A673 (cell line): ENCODE measurements around the gene TRIM14. TPM values are rescaled to one million over a fixed set of nuclear protein-coding genes. Genes with fewer than 3 reads are reported as not detected.
"Not testable (repeated sequence)": the region's sequence is repeated elsewhere in the genome, so short reads cannot be mapped to it uniquely, and the experiment has no call there.

Experiments
- BruUV-seq: library from RNA; stranded (reverse); fragments of 400-500 nt; replicated peaks from 2 replicates; lab custom pipeline; 2021; lab: Mats Ljungman, UMichigan
- CTCF ChIA-PET: fragments of 300-600 bp; sonication (Branson Sonifier 250); formaldehyde crosslinking; loops from one replicate; lab custom pipeline; 2022; ENCODE audit warnings: antibody characterized with exemption; lab: Charles Lee
- POLR2A ChIA-PET: fragments of 300-600 bp; sonication (Branson Sonifier 250); formaldehyde crosslinking; loops from one replicate; lab custom pipeline; 2022; ENCODE audit warnings: antibody characterized with exemption; ENCODE audit not compliant: low non-redundant PET; lab: Charles Lee
- DNase-seq: peaks from one replicate; pipeline ENCODE4 v3.0.0-alpha.2; 2015; ENCODE audit warnings: low spot score
- H3K27ac ChIP-seq: fragments of 200-600 bp; sonication (generic); 2 replicates; pipeline ENCODE4 v1.5.1; 2016; ENCODE audit warnings: mixed run types, low read depth, mild to moderate bottlenecking, mixed read lengths, antibody characterized with exemption, low read length; ENCODE audit not compliant: poor library complexity, severe bottlenecking
- H3K27me3 ChIP-seq: fragments of 200-600 bp; sonication (generic); replicated peaks from 2 replicates; pipeline ENCODE4 v1.6.1; 2017; ENCODE audit warnings: mixed run types, low read depth, mild to moderate bottlenecking, mixed read lengths, antibody characterized with exemption, low read length; ENCODE audit not compliant: insufficient read depth, poor library complexity
- H3K36me3 ChIP-seq: fragments of 200-600 bp; sonication (generic); 2 replicates; pipeline ENCODE4 v1.6.1; 2016; ENCODE audit warnings: mixed run types, mild to moderate bottlenecking, mixed read lengths, antibody characterized with exemption, low read length; ENCODE audit not compliant: insufficient read depth, poor library complexity, severe bottlenecking
- H3K4me1 ChIP-seq: fragments of 200-600 bp; sonication (generic); 2 replicates; pipeline ENCODE4 v1.6.1; 2017; ENCODE audit warnings: mixed run types, mild to moderate bottlenecking, mixed read lengths, antibody characterized with exemption, low read length; ENCODE audit not compliant: insufficient read depth, poor library complexity, severe bottlenecking
- H3K4me3 ChIP-seq: fragments of 200-600 bp; sonication (generic); 2 replicates; pipeline ENCODE4 v1.5.1; 2016; ENCODE audit warnings: low read depth, mixed run types, mild to moderate bottlenecking, mixed read lengths, low read length; ENCODE audit not compliant: poor library complexity, severe bottlenecking
- H3K9me3 ChIP-seq: fragments of 200-600 bp; sonication (generic); 2 replicates; pipeline ENCODE4 v1.6.1; 2016; ENCODE audit warnings: mixed run types, low read depth, mild to moderate bottlenecking, mixed read lengths, antibody characterized with exemption, low read length; ENCODE audit not compliant: poor library complexity, severe bottlenecking
- EZH2 ChIP-seq: fragments of 200-600 bp; sonication (generic); IDR thresholded peaks from 2 replicates; pipeline ENCODE4 v1.6.1; 2017; ENCODE audit warnings: borderline replicate concordance, low read depth, mild to moderate bottlenecking, mixed read lengths, antibody characterized with exemption, low read length; ENCODE audit not compliant: poor library complexity, severe bottlenecking
- intact Hi-C: fragments of 100-400 bp; cut with micrococcal nuclease; formaldehyde crosslinking; loops from one replicate; pipeline ENCODE4 v1.10.0; 2022; ENCODE audit not compliant: unreplicated experiment
- total RNA-seq: library from RNA; stranded (reverse); gene quantifications from 2 replicates; pipeline ENCODE4 v1.2.3, GENCODE V29; 2021
- TF ChIP-seq, protein P1 (sequence below): fragments of 300-800, 200-600 bp; sonication (generic); conservative IDR thresholded peaks from 2 replicates; pipeline ENCODE4 v1.5.1; 2017; ENCODE audit warnings: low read depth, mild to moderate bottlenecking, antibody characterized with exemption, low read length, moderate library complexity, mixed read lengths

The TRIM14 gene
- total RNA-seq, 1 experiment from 2014 or later = 3.8 TPM

DNA sequence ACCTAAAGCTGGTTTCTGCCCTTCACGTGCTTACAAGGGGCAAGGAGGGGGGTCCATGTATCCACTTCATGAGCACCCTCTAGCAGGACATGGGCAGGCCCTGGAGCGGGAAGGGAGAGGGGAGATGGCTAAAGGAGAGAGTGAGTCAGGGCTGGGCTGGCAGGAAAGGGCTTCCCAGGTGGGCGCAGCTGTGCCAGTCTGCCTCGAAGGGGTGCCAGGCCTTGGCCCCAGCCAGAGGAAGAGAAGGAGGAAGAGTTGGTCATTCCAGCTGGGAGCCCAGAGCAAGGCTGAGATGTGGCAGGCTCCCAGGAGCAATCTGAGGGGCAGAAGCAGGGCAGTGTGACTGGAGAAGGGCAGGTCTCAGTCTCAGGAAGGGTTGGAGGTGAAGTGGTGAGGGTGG, 24.7 kb downstream of the TRIM14 start:
- no peak overlapping the region for H3K27ac ChIP-seq
- TF ChIP-seq, protein P1, sequence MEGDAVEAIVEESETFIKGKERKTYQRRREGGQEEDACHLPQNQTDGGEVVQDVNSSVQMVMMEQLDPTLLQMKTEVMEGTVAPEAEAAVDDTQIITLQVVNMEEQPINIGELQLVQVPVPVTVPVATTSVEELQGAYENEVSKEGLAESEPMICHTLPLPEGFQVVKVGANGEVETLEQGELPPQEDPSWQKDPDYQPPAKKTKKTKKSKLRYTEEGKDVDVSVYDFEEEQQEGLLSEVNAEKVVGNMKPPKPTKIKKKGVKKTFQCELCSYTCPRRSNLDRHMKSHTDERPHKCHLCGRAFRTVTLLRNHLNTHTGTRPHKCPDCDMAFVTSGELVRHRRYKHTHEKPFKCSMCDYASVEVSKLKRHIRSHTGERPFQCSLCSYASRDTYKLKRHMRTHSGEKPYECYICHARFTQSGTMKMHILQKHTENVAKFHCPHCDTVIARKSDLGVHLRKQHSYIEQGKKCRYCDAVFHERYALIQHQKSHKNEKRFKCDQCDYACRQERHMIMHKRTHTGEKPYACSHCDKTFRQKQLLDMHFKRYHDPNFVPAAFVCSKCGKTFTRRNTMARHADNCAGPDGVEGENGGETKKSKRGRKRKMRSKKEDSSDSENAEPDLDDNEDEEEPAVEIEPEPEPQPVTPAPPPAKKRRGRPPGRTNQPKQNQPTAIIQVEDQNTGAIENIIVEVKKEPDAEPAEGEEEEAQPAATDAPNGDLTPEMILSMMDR = no peak
- TF ChIP-seq EZH2 = no peak
- no peaks in the 10 kb centered on the region for H3K9me3 ChIP-seq
- CTCF ChIA-PET = no interaction called here
- POLR2A ChIA-PET = no interaction called here
- H3K27me3 ChIP-seq = no peaks in the 10 kb centered on the region
- intact Hi-C loops = no loop called here
- no peaks in the 10 kb centered on the region for H3K36me3 ChIP-seq
- no peak overlapping the region for H3K4me3 ChIP-seq
- no TSS peak for BruUV-seq
- DNase-seq = no peak
- H3K4me1 ChIP-seq = no peaks in the 10 kb centered on the region

DNA sequence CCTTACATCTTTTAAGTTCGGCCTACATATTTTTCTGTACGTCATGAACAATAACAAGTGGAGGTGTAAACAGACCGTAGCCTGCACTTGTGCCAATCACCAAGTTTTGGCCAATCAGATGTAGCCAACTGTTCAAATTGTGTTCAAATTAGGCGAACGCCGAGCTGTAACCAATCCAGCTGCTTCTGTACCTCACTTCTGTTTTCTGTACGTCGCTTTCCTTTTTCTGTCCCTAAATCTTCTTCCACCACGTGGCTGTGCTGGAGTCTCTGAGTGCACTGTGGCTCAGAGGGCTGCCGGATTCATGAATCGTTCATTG, 26.4 kb downstream of the TRIM14 start:
- Histone ChIP-seq H3K27ac (no peak overlapping the region), H3K4me3 (no peak overlapping the region), H3K9me3 (no peaks in the 10 kb centered on the region), H3K4me1 (no peaks in the 10 kb centered on the region), H3K27me3 (no peaks in the 10 kb centered on the region), H3K36me3 (no peaks in the 10 kb centered on the region)
- DNase-seq = no peak
- intact Hi-C loops = no loop called here
- no TSS peak for BruUV-seq
- CTCF ChIA-PET = no interaction called here
- POLR2A ChIA-PET = no interaction called here
- no peak for TF ChIP-seq EZH2
- TF ChIP-seq, protein P1 = no peak

DNA sequence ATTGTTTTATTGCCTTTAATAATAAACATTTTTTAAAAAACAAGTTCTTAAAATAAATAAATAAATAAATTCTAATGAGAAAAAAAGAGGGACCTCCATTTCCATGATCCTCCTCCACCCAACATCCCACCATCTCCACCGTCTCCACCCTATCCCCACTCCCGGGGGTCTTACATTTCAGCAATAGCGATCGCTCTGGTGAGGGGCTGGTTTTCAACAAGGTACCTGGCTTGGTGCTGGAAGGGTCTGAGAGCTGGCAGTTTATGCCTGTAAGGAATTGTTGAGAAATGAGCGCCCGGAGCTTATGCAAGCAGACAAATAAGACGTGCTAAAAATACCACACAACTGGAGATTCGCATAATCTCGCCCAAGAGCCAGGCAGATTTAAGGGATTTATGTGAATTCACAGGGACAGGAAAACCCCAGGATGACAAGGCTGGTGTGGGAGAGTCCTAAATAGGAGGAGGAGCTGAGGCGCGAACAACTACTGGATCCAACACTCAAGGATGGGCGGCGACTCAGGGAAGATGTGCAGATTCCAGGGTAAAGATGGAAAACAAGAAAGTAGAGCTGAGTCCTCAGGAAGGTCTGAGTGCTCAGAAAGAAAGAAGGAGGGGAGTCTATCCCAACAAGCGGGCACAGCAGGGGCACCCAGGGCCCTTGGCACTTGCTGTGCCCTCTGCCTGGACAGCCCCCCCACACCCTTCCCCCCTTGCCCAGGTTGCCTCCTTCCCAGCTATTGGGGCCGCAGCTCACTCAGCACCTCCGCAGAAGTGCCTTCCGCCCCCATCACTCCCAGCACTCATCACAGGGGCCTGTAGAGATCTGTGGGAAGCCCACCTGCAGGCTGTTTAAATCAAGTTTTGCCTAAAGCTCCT, 27.0 kb downstream of the TRIM14 start:
- DNase-seq = no peak
- H3K4me3 ChIP-seq = no peak overlapping the region
- H3K27ac ChIP-seq = no peak overlapping the region
- POLR2A ChIA-PET = no interaction called here
- no peaks in the 10 kb centered on the region for H3K9me3 ChIP-seq
- H3K36me3 ChIP-seq = no peaks in the 10 kb centered on the region
- TF ChIP-seq, protein P1 = no peak
- no peak for TF ChIP-seq EZH2
- BruUV-seq = no TSS peak
- CTCF ChIA-PET = no interaction called here
- no peaks in the 10 kb centered on the region for H3K27me3 ChIP-seq
- peaks cover 4% of the 10 kb centered on the region for H3K4me1 ChIP-seq
- intact Hi-C loops = no loop called here

DNA sequence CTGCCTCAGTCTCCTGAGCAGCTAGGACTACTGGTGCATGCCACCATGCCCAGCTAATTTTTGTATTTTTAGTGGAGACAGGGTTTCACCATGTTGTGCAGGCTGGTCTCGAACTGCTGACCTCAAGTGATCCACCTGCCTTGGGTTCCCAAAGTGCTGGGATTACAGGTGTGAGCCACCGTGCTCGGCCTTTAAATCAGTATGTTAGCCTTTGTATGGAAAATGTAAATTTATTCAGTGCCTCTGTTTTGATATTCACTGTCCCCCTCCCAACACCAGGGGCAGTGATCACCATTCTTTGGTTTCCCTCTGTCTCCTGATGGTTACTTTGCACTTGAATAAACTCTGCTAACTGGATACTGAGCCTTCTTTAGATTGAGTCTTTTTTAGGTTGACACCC, 28.3 kb downstream of the TRIM14 start:
- H3K36me3 ChIP-seq, intact Hi-C loops, POLR2A ChIA-PET, H3K9me3 ChIP-seq, DNase-seq, H3K4me3 ChIP-seq, BruUV-seq, H3K27me3 ChIP-seq, H3K27ac ChIP-seq, H3K4me1 ChIP-seq, CTCF ChIA-PET: not testable (repeated sequence)
